ENCODE measurements around the gene IFT122.
"Not testable (repeated sequence)": the region's sequence is repeated elsewhere in the genome, so short reads cannot be mapped to it uniquely, and the experiment has no call there.

The IFT122 gene

DNA sequence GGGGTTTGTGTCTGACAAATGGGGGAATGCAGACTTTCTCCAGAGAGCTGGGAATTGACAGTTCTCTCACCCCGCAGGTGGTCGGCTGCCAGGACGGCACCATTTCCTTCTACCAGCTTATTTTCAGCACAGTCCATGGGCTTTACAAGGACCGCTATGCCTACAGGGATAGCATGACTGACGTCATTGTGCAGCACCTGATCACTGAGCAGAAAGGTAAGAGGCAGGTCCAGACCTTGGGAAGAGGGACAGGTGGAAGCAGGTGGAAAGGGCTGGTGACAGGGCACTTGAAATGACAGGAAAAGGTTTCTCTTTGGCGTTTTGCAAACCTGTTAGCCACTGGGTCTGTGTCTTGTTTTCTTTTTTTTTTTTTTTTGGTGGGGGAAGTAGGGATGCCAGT, 36.6 kb downstream of the IFT122 start:
- H3K9me3 ChIP-seq (ENCODE audit: low read length), result no peaks in the 10 kb centered on the region
- peaks cover 50% of the 10 kb centered on the region for H3K36me3 ChIP-seq (ENCODE audit: insufficient read depth, low read length)
- no peak overlapping the region for H3K9ac ChIP-seq (ENCODE audit: low read length)
- no peaks in the 10 kb centered on the region for H3K27me3 ChIP-seq (ENCODE audit: control insufficient read depth in 1 of 2, insufficient read depth in 2 of 2, low read length in 2 of 2)
- H3K4me1 ChIP-seq (ENCODE audit: insufficient read depth, low read length), result no peaks in the 10 kb centered on the region
- no peak overlapping the region for H3K27ac ChIP-seq (ENCODE audit: low read depth, low read length)
- H3K4me3 ChIP-seq (ENCODE audit: low read depth in 1 of 2, low read length in 2 of 2), result no peak overlapping the region

DNA sequence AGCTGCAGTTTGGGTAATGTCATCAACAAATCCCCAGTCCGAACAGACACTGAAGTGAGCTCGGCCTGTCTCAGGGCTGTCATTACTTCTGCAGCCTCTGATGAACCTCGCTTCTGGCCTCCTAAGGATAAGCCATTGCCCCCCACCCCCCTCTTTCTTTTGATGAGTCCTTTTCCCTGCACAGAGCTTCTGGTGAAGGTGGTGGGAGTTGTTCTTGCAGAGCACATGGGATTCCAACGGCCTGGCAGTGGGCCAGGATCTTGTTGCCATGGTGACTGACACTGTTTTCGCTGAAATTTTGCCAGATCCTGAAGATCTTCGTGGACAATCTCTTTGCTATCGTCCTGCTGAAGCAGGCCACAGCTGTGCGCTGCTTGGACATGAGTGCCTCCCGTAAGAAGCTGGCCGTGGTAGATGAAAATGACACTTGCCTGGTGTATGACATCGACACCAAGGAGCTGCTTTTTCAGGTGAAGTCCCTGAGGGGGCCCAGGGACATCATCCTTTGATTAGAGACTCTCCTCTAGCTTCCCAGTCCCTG, 41.3 kb downstream of the IFT122 start:
- H3K4me1 ChIP-seq (ENCODE audit: insufficient read depth, low read length); H3K27me3 ChIP-seq (ENCODE audit: control insufficient read depth in 1 of 2, insufficient read depth in 2 of 2, low read length in 2 of 2); H3K9ac ChIP-seq (ENCODE audit: low read length); H3K9me3 ChIP-seq (ENCODE audit: low read length); H3K27ac ChIP-seq (ENCODE audit: low read depth, low read length); H3K4me3 ChIP-seq (ENCODE audit: low read depth in 1 of 2, low read length in 2 of 2): not testable (repeated sequence)
- peaks cover 41% of the 10 kb centered on the region for H3K36me3 ChIP-seq (ENCODE audit: insufficient read depth, low read length)

DNA sequence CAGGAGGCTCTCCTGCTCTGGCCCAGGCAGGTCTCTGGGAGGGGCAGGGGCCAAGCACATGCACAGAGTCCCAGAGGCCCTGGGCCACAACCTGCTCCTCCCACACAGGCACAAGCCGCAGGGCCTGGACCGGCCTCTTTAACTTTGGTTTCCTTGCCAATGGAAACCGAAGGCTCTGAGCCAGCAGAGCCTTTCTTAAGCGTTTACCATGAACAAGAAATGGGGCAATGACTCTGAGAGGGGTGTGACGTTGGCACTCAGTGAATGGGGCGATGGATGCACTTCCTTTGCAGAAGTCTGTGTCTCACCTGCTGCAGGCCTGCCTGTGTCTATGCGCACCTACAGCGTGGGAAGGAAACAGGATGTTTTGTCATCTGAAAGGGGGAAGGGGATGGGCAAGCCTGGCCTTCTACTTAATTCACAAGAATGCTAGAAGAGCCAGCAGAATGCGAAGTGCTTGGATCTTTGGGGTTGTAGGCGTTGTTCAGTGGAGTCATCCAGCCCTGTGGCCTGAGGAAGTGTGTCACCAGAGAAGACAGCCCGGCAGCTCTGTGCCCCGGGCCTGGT, 41.8 kb downstream of the IFT122 start:
- Histone ChIP-seq H3K36me3 (ENCODE audit: insufficient read depth, low read length) (peaks cover 36% of the 10 kb centered on the region), H3K9ac (ENCODE audit: low read length) (no peak overlapping the region), H3K27me3 (ENCODE audit: control insufficient read depth in 1 of 2, insufficient read depth in 2 of 2, low read length in 2 of 2) (no peaks in the 10 kb centered on the region), H3K4me3 (ENCODE audit: low read depth in 1 of 2, low read length in 2 of 2) (no peak overlapping the region), H3K27ac (ENCODE audit: low read depth, low read length) (no peak overlapping the region), H3K9me3 (ENCODE audit: low read length) (no peaks in the 10 kb centered on the region), H3K4me1 (ENCODE audit: insufficient read depth, low read length) (no peaks in the 10 kb centered on the region)

DNA sequence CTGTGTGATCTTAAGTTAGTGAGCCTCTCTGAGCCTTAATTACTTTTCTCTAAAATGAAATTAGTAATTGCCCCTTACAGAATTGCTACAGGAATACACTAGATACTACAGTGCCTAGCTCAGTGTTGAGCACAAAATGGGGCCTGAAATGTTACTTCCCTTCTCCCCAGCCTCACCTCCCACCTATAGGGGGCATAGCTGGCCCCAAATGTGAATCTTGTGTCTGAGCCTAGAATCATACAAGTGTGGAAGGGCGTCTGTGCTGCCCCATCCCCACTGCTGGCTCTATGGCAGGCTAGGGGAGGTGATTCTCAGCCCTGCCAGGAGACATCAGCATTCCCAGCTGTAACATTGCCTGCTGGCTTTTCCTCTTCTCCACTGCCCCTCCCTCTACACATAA, 42.7 kb downstream of the IFT122 start:
- H3K4me1 ChIP-seq (ENCODE audit: insufficient read depth, low read length), result no peaks in the 10 kb centered on the region
- no peaks in the 10 kb centered on the region for H3K9me3 ChIP-seq (ENCODE audit: low read length)
- H3K27ac ChIP-seq (ENCODE audit: low read depth, low read length), result no peak overlapping the region
- no peaks in the 10 kb centered on the region for H3K27me3 ChIP-seq (ENCODE audit: control insufficient read depth in 1 of 2, insufficient read depth in 2 of 2, low read length in 2 of 2)
- H3K9ac ChIP-seq (ENCODE audit: low read length), result no peak overlapping the region
- no peak overlapping the region for H3K4me3 ChIP-seq (ENCODE audit: low read depth in 1 of 2, low read length in 2 of 2)
- peaks cover 28% of the 10 kb centered on the region for H3K36me3 ChIP-seq (ENCODE audit: insufficient read depth, low read length)

DNA sequence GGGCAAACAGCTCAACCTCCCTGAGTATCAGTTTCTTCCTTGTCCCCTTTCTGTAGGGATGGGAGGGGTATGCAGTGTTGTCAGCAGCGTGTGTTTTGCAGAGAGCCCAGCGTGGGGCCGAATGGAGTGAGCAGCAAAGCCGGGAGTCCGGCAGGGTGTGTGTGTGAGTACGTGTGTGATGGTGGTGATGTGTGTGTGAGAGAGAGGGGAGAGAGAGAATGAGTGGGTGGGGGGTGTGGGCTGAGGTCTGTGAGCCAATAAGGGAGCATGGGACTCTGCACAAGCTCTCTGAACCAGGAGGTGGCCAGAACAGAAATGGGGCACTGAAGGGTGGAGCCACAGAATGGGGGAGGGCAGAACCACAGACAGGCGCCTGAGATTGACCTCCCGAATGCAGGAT, 43.8 kb downstream of the IFT122 start:
- no peak overlapping the region for H3K27ac ChIP-seq (ENCODE audit: low read depth, low read length)

DNA sequence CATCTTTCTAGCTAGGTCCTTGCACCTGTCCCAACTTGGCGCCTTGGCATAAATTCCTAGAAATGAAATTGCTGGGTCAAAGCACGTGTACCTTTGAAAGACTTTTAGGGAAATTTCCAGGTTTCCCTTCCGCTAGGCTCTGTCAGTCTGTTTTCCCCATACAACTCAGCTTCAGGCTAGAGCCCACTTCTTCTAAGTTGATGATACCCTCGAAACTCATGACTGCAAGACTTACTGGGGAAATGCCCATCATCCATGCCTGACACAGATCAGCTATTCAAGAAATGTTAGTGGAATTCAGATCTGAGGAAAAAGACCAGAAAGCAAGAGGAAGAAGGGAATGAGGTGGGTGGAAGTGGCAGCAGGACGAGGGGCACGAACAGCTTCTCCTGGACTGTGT, 45.1 kb downstream of the IFT122 start:
- H3K27me3 ChIP-seq (ENCODE audit: control insufficient read depth in 1 of 2, insufficient read depth in 2 of 2, low read length in 2 of 2); H3K9me3 ChIP-seq (ENCODE audit: low read length); H3K27ac ChIP-seq (ENCODE audit: low read depth, low read length); H3K4me3 ChIP-seq (ENCODE audit: low read depth in 1 of 2, low read length in 2 of 2); H3K9ac ChIP-seq (ENCODE audit: low read length); H3K4me1 ChIP-seq (ENCODE audit: insufficient read depth, low read length): not testable (repeated sequence)
- peaks cover 18% of the 10 kb centered on the region for H3K36me3 ChIP-seq (ENCODE audit: insufficient read depth, low read length)

More for the DNA sequence above, 43.8 kb downstream of the IFT122 start:
- H3K36me3 ChIP-seq (ENCODE audit: insufficient read depth, low read length), result peaks cover 27% of the 10 kb centered on the region
- no peak overlapping the region for H3K4me3 ChIP-seq (ENCODE audit: low read depth in 1 of 2, low read length in 2 of 2)
- no peaks in the 10 kb centered on the region for H3K4me1 ChIP-seq (ENCODE audit: insufficient read depth, low read length)
- H3K27me3 ChIP-seq (ENCODE audit: control insufficient read depth in 1 of 2, insufficient read depth in 2 of 2, low read length in 2 of 2), result no peaks in the 10 kb centered on the region
- H3K9me3 ChIP-seq (ENCODE audit: low read length), result no peaks in the 10 kb centered on the region
- no peak overlapping the region for H3K9ac ChIP-seq (ENCODE audit: low read length)

DNA sequence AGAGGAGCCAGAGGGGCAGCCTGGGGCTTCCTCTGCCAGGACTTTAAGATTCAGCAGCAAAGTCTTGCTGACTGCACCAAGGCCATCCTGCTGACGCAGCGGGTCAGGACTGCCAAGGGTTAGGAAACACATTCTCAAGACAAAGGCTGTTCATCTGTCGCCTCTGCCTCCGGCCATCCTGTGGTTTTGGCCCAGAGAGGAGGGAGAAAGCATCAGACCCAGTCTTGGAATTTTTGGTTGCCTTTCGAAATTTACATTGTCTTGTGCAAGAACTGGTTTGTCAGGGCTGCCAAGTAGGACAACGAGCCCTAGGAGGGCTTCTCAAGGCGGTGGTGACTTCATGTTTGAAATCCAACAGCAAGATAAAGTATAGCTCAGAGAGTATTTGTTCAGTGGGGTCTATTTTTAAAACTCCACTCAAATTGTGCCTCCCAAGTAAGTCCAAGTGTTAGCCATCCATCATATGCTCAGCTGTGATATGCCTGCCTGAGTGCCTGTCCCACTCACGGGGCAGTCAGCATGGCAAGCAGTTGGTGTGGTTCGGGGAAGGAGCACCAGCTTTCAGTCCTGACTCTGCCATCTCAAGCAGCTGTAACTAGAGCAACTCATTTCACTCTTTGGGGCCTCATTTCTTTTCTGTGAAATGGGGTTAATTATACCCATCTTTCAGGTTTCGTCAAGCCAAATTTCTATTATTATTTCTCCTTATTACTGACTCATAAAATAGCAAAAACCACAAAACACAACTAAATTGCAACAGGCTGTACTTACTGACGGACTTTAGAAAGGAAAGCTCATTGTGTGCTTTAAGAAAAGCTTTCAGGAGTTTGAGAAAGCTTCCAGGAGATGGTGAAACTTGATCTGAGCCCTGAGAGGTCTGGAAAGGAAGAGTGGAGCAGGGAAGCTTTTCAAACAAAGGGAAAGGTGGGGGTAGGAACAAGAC, 46.0 kb downstream of the IFT122 start:
- Histone ChIP-seq H3K27ac (ENCODE audit: low read depth, low read length) (no peak overlapping the region), H3K36me3 (ENCODE audit: insufficient read depth, low read length) (peaks cover 10% of the 10 kb centered on the region), H3K9me3 (ENCODE audit: low read length) (no peaks in the 10 kb centered on the region), H3K4me1 (ENCODE audit: insufficient read depth, low read length) (peaks cover 10% of the 10 kb centered on the region), H3K27me3 (ENCODE audit: control insufficient read depth in 1 of 2, insufficient read depth in 2 of 2, low read length in 2 of 2) (no peaks in the 10 kb centered on the region), H3K9ac (ENCODE audit: low read length) (no peak overlapping the region), H3K4me3 (ENCODE audit: low read depth in 1 of 2, low read length in 2 of 2) (no peak overlapping the region)

DNA sequence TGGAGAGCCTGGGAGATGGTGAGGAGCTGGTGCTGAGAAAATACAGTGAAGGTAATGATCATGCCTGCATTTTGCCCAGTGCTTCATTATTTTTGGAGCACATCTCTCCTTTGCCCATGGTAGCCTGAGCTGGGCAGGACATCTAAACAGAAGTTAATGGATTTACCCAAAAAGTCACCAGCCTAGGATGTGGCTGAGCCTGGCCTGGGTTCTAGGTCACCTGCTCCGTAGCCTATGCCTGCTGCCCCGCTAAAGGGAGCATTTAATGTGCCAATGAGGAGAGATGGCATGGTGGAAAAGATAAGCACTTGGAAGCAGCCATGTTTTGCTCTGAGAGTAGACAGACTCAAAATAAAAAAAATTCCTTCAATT, 46.6 kb downstream of the IFT122 start:
- no peak overlapping the region for H3K27ac ChIP-seq (ENCODE audit: low read depth, low read length)
- H3K9ac ChIP-seq (ENCODE audit: low read length), result no peak overlapping the region
- H3K4me1 ChIP-seq (ENCODE audit: insufficient read depth, low read length), result peaks cover 10% of the 10 kb centered on the region
- no peaks in the 10 kb centered on the region for H3K27me3 ChIP-seq (ENCODE audit: control insufficient read depth in 1 of 2, insufficient read depth in 2 of 2, low read length in 2 of 2)
- H3K36me3 ChIP-seq (ENCODE audit: insufficient read depth, low read length), result peaks cover 11% of the 10 kb centered on the region
- no peak overlapping the region for H3K4me3 ChIP-seq (ENCODE audit: low read depth in 1 of 2, low read length in 2 of 2)
- H3K9me3 ChIP-seq (ENCODE audit: low read length), result no peaks in the 10 kb centered on the region

DNA sequence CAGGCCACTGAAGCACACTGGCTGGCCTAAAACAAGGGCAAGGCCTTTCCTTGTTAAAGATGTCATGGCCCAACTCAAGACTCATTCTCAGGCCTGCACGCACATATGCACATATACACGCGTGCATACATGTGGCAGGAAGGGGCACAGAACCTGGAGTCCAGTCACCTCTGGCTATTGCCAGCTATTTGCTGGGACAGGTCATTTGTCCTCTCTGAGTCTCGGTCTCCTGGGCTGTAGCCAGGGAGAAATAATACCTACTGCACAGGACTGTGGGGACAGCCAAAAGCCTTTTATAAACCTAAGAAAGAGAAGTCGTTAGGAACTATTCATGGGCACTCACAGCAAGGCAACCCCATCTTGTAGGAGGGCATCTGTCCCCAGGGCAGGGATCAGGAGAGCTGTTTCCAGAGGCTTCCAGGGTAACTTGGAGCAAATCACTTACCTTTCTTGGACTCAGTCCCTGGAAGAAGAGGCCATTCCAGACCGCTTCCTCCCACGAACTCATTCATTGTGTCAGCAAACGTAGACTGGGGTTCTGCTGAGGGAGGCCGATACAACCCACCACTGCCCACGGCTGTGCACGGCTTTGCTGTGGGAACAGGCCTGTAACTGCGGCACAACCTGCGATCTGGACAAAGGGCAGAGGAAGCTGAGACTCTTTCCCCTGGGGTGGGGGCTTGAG, 47.3 kb downstream of the IFT122 start:
- H3K9me3 ChIP-seq (ENCODE audit: low read length), result no peaks in the 10 kb centered on the region

DNA sequence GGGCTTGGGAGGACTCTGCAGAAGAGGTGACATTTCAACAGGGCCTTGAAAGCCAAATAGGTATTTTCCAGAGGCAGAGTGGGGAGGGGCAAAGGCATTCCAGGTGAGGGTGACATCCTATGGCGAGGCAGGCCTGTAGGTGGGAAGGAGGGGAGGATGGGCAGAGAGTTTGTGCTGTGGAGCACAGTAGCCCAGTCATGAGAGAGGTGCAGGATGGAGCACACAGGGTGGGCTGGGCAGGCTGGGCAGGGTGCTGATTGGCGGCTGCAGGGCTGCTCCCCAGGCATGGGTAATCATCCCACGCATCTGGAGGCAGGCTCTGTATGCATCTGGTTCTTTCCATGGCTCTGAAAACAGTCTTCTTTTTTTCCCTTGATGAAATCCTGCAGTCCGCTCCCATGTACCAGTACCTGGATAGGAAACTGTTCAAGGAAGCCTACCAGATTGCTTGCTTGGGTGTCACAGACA, 47.9 kb downstream of the IFT122 start:
- Histone ChIP-seq H3K4me1 (ENCODE audit: insufficient read depth, low read length) (peaks cover 10% of the 10 kb centered on the region), H3K36me3 (ENCODE audit: insufficient read depth, low read length) (peaks cover 21% of the 10 kb centered on the region)
- not testable (repeated sequence) for H3K9me3 ChIP-seq (ENCODE audit: low read length); H3K27ac ChIP-seq (ENCODE audit: low read depth, low read length); H3K27me3 ChIP-seq (ENCODE audit: control insufficient read depth in 1 of 2, insufficient read depth in 2 of 2, low read length in 2 of 2); H3K9ac ChIP-seq (ENCODE audit: low read length); H3K4me3 ChIP-seq (ENCODE audit: low read depth in 1 of 2, low read length in 2 of 2)

More for the DNA sequence above, 47.3 kb downstream of the IFT122 start:
- no peak overlapping the region for H3K4me3 ChIP-seq (ENCODE audit: low read depth in 1 of 2, low read length in 2 of 2)
- H3K27me3 ChIP-seq (ENCODE audit: control insufficient read depth in 1 of 2, insufficient read depth in 2 of 2, low read length in 2 of 2), result no peaks in the 10 kb centered on the region
- H3K27ac ChIP-seq (ENCODE audit: low read depth, low read length), result no peak overlapping the region
- H3K36me3 ChIP-seq (ENCODE audit: insufficient read depth, low read length), result peaks cover 18% of the 10 kb centered on the region
- no peak overlapping the region for H3K9ac ChIP-seq (ENCODE audit: low read length)
- peaks cover 10% of the 10 kb centered on the region for H3K4me1 ChIP-seq (ENCODE audit: insufficient read depth, low read length)

DNA sequence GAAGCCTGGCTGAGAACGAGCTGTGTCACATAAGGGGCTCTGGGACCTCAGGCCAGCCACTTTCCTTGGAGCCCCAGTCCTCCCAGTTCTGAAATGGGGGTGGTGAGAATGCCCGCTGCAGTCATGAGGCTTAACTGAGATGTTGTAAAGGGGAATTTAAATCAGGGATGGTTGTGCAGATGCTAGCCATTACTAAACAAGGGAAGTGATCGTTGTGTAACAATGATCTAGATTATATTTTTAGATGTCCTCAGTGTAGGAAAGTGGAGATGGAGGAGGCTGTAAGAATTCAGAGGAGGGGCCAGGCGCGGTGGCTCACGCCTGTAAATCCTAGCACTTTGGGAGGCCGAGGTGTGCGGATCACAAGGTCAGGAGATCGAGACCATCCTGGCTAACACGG, 49.2 kb downstream of the IFT122 start:
- H3K27me3 ChIP-seq (ENCODE audit: control insufficient read depth in 1 of 2, insufficient read depth in 2 of 2, low read length in 2 of 2); H3K9ac ChIP-seq (ENCODE audit: low read length); H3K4me3 ChIP-seq (ENCODE audit: low read depth in 1 of 2, low read length in 2 of 2); H3K9me3 ChIP-seq (ENCODE audit: low read length); H3K27ac ChIP-seq (ENCODE audit: low read depth, low read length): not testable (repeated sequence)
- Histone ChIP-seq H3K36me3 (ENCODE audit: insufficient read depth, low read length) (peaks cover 20% of the 10 kb centered on the region), H3K4me1 (ENCODE audit: insufficient read depth, low read length) (peaks cover 10% of the 10 kb centered on the region)

All from muscle layer of colon (tissue), 2 donors.